Neural crest cell (in vitro differentiated cells): ENCODE measurements around the gene SLC27A3. TPM values are rescaled to one million over a fixed set of nuclear protein-coding genes. Genes with fewer than 3 reads are reported as not detected.

Source experiments
- DNase-seq: peaks from one replicate; pipeline ENCODE4 v3.0.0; 2021; ENCODE audit warnings: low read depth, mixed read lengths, low spot score
- H3K27ac Mint-ChIP-seq: one replicate; pipeline ENCODE4 v1.8.0; 2021; ENCODE audit warnings: mild to moderate bottlenecking, mixed read lengths; ENCODE audit not compliant: unreplicated experiment
- H3K27me3 Mint-ChIP-seq: 2 replicates; pipeline ENCODE4 v1.8.0; 2021; ENCODE audit warnings: low read depth, mild to moderate bottlenecking, mixed read lengths
- H3K36me3 Mint-ChIP-seq: 2 replicates; pipeline ENCODE4 v1.8.0; 2021; ENCODE audit warnings: low read depth, mild to moderate bottlenecking, mixed read lengths
- H3K4me1 Mint-ChIP-seq: 2 replicates; pipeline ENCODE4 v1.8.0; 2021; ENCODE audit warnings: mixed read lengths
- H3K4me3 Mint-ChIP-seq: one replicate; pipeline ENCODE4 v1.8.0; 2021; ENCODE audit warnings: mild to moderate bottlenecking, mixed read lengths
- H3K9me3 Mint-ChIP-seq: 2 replicates; pipeline ENCODE4 v1.8.0; 2021; ENCODE audit warnings: mixed read lengths
- total RNA-seq: library from RNA; stranded (reverse); gene quantifications from 2 replicates; pipeline ENCODE4 v1.2.1, GENCODE V29; 2021
- TF ChIP-seq, protein P1 (sequence below): fragments of 200-600 bp; sonication (generic); conservative IDR thresholded peaks from 2 replicates; pipeline ENCODE4 v1.5.0; 2021; ENCODE audit warnings: antibody characterized with exemption, mild to moderate bottlenecking

Gene SLC27A3
- total RNA-seq, 1 donor from 2014 or later, result 16.8 TPM

DNA sequence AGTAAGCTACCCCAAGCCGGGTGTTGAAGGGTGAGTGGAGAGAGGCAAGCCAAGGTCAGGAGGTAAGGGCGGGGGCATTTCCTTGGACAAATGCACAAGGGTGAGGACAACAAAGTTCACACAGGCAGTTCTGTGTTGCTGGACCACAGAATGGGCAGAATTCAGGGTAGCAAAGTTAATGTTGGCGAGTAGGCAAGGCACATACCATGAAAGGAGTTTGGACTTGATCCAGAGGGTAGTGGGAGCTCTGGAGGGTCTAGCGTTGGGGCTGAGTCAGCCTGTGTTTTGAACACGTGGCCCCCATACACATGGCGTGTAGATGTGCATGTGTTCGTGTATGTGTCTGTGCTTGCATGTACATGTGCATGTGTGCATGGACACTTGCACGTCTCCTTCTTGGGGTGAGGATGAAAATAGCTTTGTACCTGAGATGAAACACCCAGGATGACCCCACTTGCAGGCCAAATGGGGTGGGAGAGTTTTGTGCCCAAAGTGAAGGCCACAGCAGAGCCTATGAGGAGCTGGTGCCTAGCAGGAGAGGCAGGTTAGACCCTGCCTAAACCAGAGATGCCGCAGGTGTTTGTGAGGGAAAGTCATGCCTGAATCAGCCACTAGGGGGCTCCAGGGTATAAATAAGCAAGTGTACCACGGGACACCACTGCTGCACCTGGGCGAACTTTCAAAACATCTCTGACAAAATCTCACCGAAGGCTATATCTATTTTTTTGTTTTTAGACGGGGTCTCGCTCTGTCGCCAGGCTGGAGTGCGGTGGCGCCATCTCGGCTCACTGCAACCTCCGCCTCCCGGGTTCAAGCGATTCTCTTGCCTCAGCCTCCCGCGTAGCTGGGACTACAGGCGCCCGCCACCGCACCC lies 21.8 kb downstream of the SLC27A3 start:
- H3K9me3 Mint-ChIP-seq, result no peaks in the 10 kb centered on the region
- DNase-seq, result peak; percentile 70
- peaks cover 4% of the 10 kb centered on the region for H3K27me3 Mint-ChIP-seq
- TF ChIP-seq, protein P1, sequence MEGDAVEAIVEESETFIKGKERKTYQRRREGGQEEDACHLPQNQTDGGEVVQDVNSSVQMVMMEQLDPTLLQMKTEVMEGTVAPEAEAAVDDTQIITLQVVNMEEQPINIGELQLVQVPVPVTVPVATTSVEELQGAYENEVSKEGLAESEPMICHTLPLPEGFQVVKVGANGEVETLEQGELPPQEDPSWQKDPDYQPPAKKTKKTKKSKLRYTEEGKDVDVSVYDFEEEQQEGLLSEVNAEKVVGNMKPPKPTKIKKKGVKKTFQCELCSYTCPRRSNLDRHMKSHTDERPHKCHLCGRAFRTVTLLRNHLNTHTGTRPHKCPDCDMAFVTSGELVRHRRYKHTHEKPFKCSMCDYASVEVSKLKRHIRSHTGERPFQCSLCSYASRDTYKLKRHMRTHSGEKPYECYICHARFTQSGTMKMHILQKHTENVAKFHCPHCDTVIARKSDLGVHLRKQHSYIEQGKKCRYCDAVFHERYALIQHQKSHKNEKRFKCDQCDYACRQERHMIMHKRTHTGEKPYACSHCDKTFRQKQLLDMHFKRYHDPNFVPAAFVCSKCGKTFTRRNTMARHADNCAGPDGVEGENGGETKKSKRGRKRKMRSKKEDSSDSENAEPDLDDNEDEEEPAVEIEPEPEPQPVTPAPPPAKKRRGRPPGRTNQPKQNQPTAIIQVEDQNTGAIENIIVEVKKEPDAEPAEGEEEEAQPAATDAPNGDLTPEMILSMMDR, result peak; percentile 86
- peak overlapping the region; percentile 89 for H3K4me3 Mint-ChIP-seq
- no peak overlapping the region for H3K27ac Mint-ChIP-seq
- H3K4me1 Mint-ChIP-seq, result peaks cover 36% of the 10 kb centered on the region
- peaks cover 4% of the 10 kb centered on the region for H3K36me3 Mint-ChIP-seq

DNA sequence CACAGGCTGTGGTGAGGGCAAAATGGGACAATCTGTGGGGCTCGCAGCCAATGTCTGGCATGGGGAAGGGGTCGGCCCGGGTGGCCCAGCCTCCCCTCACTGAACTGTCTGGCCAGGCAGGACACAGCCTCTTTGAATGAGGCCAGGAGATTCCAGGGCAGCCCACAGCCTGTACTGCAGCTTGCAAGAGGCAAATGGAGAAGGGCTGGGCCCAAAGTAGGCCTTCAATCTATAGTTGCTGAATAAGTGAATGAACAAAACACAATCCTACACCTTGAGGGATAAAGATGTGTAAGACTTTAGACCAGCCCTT lies 23.2 kb downstream of the SLC27A3 start:
- Mint-ChIP-seq H3K27ac (peak overlapping the region; percentile 63), H3K27me3 (peaks cover 4% of the 10 kb centered on the region), H3K9me3 (no peaks in the 10 kb centered on the region), H3K36me3 (peaks cover 4% of the 10 kb centered on the region), H3K4me1 (peaks cover 23% of the 10 kb centered on the region), H3K4me3 (peak overlapping the region; percentile 56)
- no peak for DNase-seq
- TF ChIP-seq, protein P1, result no peak

DNA sequence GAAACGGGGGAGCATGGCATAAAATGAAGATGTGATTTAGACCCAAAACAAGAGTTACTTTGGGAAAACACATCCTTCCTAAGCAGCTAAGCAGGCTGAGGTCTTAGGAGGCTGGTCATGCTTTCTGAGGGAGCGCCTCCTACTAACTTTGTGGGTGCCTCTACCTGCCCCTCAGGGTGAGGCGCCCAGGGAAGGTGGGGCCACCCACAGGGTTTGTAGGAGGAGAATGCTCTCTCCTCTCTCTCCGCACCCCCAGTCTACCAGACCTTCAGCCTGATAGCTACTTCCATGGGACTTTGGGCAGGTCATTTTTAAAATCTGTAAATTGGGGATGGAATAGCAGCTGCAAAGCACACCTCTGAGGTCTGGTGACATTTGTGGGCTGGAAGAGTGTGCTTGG lies 23.8 kb downstream of the SLC27A3 start:
- H3K27me3 Mint-ChIP-seq, result peaks cover 4% of the 10 kb centered on the region
- H3K4me1 Mint-ChIP-seq, result peaks cover 26% of the 10 kb centered on the region
- H3K36me3 Mint-ChIP-seq, result peaks cover 4% of the 10 kb centered on the region
- TF ChIP-seq, protein P1, result no peak
- no peak for DNase-seq
- no peak overlapping the region for H3K27ac Mint-ChIP-seq
- H3K4me3 Mint-ChIP-seq, result no peak overlapping the region
- no peaks in the 10 kb centered on the region for H3K9me3 Mint-ChIP-seq

DNA sequence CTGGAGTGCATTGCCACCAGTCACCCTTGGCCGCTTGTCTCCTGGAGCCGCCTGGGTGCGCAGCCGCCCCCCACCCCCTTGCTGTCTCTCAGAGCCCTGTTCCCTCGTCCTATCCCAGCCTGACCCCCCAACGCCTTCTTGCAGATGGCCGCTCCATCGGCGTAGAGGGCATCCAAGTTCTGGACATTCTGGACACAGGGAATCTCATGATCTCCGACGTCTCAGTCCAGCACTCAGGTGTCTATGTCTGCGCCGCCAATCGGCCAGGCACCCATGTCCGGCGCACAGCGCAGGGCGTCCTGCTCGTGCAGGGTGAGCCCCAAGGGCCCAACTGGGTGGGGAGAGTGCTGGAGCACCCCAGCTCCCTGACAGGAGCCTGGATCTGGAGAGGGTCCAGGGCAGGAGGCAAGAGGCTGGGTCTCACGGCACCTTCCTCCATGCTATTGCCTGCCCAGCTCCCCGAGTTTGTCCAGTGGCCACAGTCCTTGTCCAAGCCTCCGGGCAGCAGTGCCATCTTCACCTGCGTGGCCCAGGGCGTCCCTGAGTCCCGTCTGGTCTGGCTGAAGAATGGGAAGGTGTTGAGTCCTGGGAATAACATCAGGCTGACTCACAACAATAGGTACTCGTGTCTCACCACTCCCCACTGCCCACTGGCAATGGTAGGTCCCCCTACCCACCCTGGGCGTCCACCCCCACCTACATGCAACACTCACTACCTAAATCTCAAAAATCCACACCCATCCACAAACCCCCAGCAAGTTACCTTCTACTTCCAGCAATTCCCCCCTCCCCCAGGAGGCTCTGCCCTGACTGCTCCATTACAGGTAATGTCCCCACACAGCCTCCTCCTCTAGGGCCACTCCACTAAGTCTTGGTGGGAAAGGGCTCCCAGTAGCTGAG lies 24.6 kb downstream of the SLC27A3 start:
- Mint-ChIP-seq H3K4me3 (no peak overlapping the region), H3K4me1 (peaks cover 21% of the 10 kb centered on the region), H3K27me3 (peaks cover 2% of the 10 kb centered on the region), H3K9me3 (no peaks in the 10 kb centered on the region), H3K36me3 (peaks cover 4% of the 10 kb centered on the region), H3K27ac (no peak overlapping the region)
- TF ChIP-seq, protein P1, result no peak
- DNase-seq, result no peak

DNA sequence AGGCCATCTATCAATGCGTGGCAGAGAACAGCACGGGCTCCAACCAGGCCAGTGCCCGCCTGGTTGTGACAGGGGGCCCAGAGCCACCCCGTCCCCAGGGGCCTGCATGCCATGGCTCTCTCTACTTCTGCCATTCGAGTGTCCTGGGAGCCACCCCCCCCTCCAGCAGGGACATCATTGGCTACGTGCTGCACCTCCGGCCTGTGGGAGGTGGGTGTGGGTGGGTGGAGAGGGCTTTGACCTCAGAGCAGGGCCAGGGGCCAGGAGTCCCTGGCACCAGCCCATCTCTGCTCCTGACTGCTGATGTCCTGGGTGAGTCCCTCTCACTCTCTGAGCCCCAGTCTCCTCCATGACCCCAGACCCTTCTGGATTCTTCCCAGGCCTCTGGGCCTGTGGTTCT lies 25.3 kb downstream of the SLC27A3 start:
- Mint-ChIP-seq H3K4me3 (no peak overlapping the region), H3K36me3 (peaks cover 4% of the 10 kb centered on the region), H3K27ac (peak overlapping the region; percentile 53), H3K9me3 (no peaks in the 10 kb centered on the region), H3K4me1 (peaks cover 20% of the 10 kb centered on the region), H3K27me3 (peaks cover 2% of the 10 kb centered on the region)
- TF ChIP-seq, protein P1, result no peak
- no peak for DNase-seq
